Vagina (tissue), 2 donors: ENCODE measurements around the gene ACTN3.

Source experiments
- CTCF ChIP-seq, 3 experiments: fragments of 450-650 bp in 2 of 3; fragments of 200-600 bp in 1 of 3; sonication (generic) in 1 of 3; IDR thresholded peaks; one replicate each; pipeline ENCODE4 v1.5.1; 2017 to 2019; ENCODE audit warnings: antibody characterized with exemption in 3 of 3, mild to moderate bottlenecking in 2 of 3, moderate library complexity in 2 of 3
- POLR2A ChIP-seq, 2 donors: fragments of 450-650 bp; IDR thresholded peaks; one replicate each; pipeline ENCODE4 v1.6.1; 2017; ENCODE audit warnings: antibody characterized with exemption in 2 of 2, mild to moderate bottlenecking in 2 of 2, moderate library complexity in 2 of 2
- POLR2AphosphoS5 ChIP-seq, 2 donors: sonication (generic); formaldehyde crosslinking; IDR thresholded peaks; one replicate each; pipeline ENCODE4 v1.9.0; 2017; ENCODE audit warnings: antibody characterized with exemption in 2 of 2, mild to moderate bottlenecking in 2 of 2, low read depth in 1 of 2; ENCODE audit not compliant: insufficient read depth in 1 of 2

- TF ChIP-seq POLR2A (IDR thresholded peaks at IDR 0.05) (no peak), CTCF (IDR thresholded peaks at IDR 0.05) (no peak), POLR2AphosphoS5 (IDR thresholded peaks at IDR 0.05; ENCODE audit: insufficient read depth in 1 of 2, low read depth in 1 of 2) (no peak)
Measured at GRCh38 chr11:66524304-66525040, 22.2 kb upstream of the ACTN3 start.
